ENCODE results near the gene TM4SF4.
"Not testable (repeated sequence)": the region's sequence is repeated elsewhere in the genome, so short reads cannot be mapped to it uniquely, and the experiment has no call there.

The TM4SF4 gene

DNA sequence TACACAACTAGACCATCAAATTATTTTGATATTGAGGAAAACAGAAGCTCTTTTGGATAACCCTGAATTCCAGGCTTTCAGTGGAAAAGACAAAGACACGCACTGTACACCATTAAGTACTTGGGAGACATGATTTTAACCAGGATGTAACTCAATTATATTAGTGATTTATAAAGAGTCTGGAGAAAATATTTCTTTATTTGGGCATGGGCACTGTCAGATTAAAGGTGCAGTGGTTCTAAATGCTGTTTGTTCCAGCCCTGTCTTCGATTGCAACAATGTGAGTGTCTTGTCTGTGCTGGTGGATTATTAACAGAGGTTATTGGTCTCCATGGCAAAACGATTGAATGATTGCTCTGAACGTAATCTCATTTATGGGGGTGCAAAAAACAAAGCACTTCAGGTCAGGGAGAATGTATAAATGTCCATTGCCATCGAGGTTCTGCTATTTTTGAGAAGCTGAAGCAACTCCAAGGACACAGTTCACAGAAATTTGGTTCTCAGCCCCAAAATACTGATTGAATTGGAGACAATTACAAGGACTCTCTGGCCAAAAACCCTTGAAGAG lies at the start of gene TM4SF4:
TSS of gene TM4SF4 (plus strand) at position 448 of the 568 bp plus-strand sequence. CDS start 181 bp downstream, outside the sequence.
- no peak for DNase-seq

- no peak for DNase-seq
Measured at GRCh38 chr3:149424918-149425317, 49.6 kb upstream of the TM4SF4 start.

GRCh38 chr3:149426325-149426724 lies 48.2 kb upstream of the TM4SF4 start:
- DNase-seq: no peak

DNA sequence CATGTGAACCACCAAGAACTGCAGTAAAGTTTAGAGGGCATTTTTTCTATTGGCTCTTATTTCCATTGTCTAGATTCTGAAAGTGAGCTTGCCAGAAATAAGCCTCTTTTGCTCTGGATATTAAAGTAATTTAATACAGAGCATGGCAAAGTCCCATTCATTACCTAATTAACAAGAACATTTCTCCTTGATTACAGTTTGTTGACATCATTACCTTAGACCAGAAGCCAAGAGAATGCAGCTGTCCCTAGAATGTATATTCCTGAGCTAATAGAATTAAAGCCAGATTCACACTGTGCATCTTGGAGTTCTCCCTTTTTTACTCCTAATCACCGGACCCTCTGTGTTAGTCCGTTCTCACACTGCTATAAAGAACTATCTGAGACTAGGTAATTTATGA lies 46.4 kb upstream of the TM4SF4 start:
- DNase-seq: no peak

DNA sequence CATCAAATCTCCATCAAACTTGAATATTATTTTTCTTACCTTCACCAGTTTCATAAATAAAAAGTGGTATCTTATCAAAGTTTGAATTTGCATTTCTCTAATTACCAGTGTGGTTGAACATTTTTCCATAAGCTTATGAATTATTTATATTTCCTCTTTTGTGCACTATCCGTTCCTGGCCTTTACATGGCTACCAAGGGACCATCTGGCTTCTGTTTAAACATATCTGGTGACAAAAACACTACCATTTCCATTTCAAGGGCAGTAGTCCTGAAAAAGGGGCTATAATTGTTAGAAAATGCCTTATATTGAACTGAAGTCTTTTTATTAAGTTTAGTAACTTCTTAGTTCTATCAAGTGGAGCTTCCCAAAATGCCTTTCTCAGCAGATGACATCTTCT lies 44.3 kb upstream of the TM4SF4 start:
- no peak for DNase-seq

- DNase-seq: no peak
Measured at GRCh38 chr3:149432149-149432548, 42.3 kb upstream of the TM4SF4 start.

DNA sequence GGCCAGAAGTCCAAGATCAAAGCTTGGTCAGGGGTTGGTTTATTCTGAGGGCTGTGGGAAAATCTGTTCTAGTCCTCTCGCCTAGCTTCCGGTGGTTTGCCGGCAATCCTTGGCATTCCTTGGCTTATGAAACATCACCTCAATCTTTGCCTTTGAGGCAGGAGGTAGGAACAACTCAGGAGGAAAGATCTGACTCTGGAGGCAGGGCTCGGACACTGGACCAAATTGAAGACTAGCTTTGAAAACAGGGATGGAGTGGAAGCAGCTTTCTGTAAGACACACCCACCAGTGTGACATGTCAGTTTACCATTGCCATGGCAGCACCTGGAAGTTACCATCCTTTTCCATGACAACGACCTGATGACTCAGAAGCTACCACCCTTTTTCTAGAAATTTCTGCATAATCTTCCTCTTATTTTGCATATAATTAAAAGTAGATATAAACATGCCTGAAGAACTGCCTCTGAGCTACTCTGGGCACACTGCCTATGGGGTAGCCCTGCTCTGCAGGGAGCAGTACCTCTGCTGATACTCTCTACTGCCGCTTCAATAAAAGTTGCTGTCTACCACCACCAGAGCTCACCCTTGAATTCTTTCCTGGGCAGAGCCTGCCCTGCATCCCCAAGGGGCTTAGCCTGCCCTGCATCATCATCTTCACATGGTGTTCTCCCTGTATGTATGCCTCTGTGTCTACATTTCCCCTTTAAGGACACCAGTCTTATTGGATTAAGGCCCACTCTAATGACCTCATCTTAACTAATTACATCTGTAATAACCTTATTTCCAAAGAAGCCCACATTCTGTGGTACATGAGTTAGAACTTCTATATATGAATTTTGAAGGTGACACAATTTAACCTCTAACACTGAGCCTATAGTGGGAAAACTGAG lies 38.3 kb upstream of the TM4SF4 start:
- DNase-seq: no peak

DNA sequence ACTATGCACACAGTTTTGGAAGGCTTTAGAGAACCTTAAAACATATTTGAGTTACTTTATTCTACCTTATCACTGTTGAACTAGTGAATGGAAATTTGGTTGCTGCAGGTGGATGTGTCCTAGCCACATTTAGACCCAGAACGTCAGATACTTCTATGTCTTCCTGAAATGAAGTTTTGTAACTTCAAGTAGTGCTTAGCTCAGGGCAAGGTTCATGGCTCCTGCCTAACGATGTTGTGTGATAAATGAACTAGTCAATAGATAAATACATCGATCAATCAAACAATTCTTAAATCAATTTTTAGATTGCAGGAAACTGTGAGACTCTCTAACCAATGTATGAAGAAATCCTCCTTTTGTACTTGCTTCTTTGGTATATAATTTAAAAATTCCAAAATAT lies 37.2 kb upstream of the TM4SF4 start:
- DNase-seq: no peak

DNA sequence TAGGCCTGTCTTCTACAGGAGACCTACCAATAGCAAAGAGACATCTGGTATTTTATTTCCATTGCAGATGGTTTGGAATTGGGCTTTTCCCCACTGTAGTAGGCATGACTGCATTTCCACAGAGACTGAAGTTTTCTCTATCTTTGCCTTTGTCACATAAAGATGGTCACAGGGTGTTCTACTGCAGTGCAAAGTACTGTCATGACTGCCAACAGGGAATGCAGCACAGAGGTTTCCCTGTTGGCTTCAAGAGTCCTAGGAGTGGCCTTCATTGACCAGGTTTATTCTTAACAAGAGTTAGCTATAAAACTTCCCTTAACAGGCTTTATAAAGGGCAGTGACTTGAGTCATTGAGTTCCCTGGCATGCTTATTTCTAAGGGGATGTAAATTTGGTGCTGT lies 36.8 kb upstream of the TM4SF4 start:
- DNase-seq: no peak

DNA sequence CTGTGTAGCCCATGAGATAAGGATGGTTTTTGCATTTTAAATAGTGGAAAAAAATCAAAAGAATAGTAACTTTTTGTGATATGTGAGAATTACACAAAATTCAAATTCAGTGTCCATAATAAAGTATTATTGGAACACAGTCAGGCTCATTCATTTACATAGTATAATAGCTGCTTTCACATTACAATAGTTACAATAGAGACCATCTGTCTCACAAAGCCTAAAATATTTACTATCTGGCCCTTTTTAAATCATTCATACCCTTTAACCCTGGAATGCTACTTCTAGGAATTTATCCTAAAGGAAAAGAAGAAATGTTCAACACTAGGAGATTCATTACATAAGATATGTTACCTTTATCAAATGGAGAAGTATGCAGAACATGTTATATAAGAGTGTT lies 35.5 kb upstream of the TM4SF4 start:
- no peak for DNase-seq

GRCh38 chr3:149441642-149442041 lies 32.9 kb upstream of the TM4SF4 start:
- DNase-seq: no peak

GRCh38 chr3:149442043-149442442 lies 32.5 kb upstream of the TM4SF4 start:
- no peak for DNase-seq

DNA sequence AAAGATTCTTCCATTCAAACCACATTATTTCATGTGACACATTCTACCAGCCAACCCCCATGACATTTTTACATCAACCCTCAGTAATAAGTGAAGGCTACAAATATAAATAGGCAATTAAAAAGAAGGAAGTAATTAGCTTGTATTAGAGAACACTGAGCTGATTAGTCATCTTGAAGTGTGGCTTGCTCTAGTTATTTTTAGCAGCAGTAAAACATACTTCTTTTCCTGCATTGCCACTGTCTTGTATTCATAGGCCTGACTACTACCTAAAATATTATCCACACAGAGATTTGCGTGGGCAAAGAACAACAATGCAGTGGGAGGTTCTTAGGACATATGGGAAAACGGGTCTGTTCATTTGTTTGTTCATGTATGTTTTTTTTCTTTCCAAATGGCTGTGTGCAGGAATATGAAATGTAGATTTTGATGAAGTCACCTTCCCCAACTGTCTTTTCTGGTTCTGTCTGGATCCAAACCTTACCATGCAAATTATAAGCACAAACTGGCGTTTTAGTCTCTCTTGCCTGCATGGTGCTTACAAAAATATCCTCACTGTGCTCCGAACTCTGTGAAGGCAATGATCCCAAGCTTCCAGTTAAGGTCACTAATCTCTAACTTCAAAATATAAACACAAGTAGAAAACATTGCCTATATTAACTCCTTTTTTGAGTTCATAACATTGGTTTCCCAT lies 31.5 kb upstream of the TM4SF4 start:
- DNase-seq: no peak

DNA sequence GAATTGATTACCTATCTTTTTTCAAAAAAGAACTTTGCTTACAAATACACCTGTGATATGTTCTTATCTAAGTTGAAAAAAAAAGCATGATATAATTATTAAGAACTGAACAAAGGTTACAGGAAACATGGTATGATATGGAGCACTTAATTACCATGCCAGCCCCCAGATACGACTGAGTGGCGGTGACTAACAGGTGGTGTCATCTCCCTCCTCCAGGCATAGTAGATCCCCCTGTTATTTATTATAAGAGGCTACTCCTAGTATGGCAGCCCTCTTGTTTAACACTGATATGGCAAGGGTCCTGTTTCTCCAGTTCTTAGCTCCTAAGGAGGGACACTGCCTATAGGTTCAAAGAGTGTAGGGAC lies 31.0 kb upstream of the TM4SF4 start:
- DNase-seq: no peak

DNA sequence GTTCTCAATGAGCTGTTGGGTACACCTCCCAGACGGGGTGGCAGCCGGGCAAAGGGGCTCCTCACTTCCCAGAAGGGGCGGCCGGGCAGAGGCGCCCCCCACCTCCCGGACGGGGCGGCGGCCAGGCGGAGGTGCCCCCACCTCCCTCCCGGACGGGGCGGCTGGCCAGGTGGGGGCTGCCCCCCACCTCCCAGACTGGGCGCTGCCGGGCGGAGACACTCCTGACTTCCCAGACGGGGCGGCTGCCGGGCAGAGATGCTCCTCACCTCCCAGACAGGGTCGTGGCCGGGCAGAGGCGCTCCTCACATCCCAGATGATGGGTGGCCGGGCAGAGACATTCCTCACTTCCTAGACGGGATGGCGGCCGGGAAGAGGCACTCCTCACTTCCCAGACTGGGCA lies 29.6 kb upstream of the TM4SF4 start:
- not testable (repeated sequence) for DNase-seq

GRCh38 chr3:149448331-149448831 lies 26.1 kb upstream of the TM4SF4 start:
- DNase-seq: no peak

- DNase-seq: no peak
Measured at GRCh38 chr3:149449182-149449581, 25.3 kb upstream of the TM4SF4 start.

GRCh38 chr3:149449799-149450198 lies 24.7 kb upstream of the TM4SF4 start:
- no peak for DNase-seq

DNA sequence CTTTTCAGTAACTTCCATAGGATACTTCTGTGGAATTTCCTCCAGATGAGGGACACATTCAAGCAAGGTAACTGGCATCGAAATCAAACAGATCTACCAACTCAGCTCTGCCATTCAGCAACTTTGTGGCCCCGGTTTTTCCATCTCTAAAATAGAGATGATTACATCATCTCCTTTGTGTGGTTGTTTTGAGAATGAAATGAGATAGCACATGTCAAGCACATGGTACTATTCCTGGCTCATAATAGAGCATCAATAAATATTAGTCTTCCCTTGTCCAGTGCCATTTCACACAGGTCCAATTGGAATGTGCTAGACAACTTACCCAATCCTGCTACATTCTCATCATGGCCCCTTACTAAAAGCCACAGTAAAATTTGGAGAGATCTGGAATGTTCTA lies 24.2 kb upstream of the TM4SF4 start:
- DNase-seq: no peak

DNA sequence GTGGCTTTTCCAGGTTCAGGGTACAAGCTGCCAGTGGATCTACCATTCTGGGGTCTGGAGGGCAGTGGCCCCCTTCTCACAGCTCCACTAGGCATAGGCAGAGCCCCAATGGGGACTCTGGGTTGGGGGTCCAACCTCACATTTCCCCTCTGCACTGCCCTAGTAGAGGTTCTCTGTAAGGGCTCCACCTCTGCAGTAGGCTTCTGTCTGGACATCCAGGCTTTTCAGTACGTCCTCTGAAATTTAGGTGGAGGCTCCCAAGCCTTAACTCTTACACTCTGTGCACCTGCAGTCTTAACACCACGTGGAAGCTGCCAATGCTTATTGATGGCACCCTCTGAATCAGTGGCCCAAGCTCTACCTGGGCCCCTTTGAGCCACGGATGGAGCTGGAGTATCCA lies 22.5 kb upstream of the TM4SF4 start:
- no peak for DNase-seq

GRCh38 chr3:149453140-149453805 lies 21.2 kb upstream of the TM4SF4 start:
- DNase-seq: no peak

DNA sequence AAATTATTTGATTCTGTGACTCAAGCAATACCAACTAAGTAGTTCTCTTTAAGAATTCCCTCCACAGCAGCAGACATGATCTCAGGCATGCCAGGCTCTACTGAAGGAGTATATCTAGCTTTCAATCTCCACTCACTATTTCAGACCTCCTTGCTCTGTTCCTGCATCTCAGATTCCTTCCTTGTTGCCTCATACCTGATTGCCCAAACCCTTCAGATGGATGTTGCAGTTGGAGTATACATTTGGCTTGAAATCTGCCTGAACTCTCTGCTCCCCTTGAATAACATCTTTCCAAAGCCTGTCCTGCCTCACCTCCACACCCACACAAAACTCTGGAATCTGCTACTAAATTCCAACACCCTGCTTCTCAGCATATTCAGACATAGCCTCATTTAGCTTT lies 19.8 kb upstream of the TM4SF4 start:
- no peak for DNase-seq

DNA sequence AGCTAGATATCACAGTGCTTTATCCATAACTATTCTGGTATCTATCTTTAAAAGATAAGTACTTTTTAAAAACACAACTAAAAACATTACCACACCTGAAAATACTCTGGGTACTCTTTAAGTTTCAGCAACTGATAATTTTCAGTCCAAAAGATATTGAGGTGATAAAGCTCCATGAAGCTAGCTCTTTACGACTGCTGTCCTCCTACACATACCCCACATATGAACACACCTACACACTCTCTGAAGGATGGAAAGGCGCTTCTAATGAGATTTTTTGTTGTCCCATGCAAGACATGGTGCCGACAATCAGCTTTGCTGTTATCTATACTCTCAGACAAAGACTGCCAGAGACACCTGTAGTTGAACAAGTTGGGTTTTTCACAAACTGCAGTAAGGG lies 19.1 kb upstream of the TM4SF4 start:
- DNase-seq: no peak

All from stimulated activated CD4-positive, alpha-beta T cell treated with anti-CD3 and anti-CD28 coated beads, Interleukin-2, amount 100 ng/mL, for 24 hours (primary cell).